Smooth muscle cell (in vitro differentiated cells): ENCODE results near the gene HSPB1. TPM values are rescaled to one million over a fixed set of nuclear protein-coding genes. Genes with fewer than 3 reads are reported as not detected.

Experiments used
- DNase-seq: peaks from one replicate; lab custom pipeline; 2025; ENCODE audit not compliant: unreplicated experiment; lab: John Stamatoyannopoulos, UW
- H2AFZ ChIP-seq: fragments of 200-600 bp; sonication (generic); 2 replicates; pipeline ENCODE4 v1.6.0; 2016; ENCODE audit warnings: antibody characterized with exemption, low read depth, mild to moderate bottlenecking
- H3F3A ChIP-seq: fragments of 200-600 bp; sonication (generic); 2 replicates; pipeline ENCODE4 v1.6.0; 2017; ENCODE audit warnings: antibody characterized with exemption, low read depth
- H3K27ac ChIP-seq: fragments of 200-600 bp; sonication (generic); 2 replicates; pipeline ENCODE4 v1.5.1; 2016; ENCODE audit warnings: low read depth, mild to moderate bottlenecking
- H3K27me3 ChIP-seq: fragments of 200-600 bp; sonication (generic); 2 replicates; pipeline ENCODE4 v1.6.1; 2016; ENCODE audit warnings: low read depth, mild to moderate bottlenecking
- H3K36me3 ChIP-seq: fragments of 200-600 bp; sonication (generic); 2 replicates; pipeline ENCODE4 v1.5.1; 2016; ENCODE audit warnings: low read depth
- H3K4me1 ChIP-seq: fragments of 200-600 bp; sonication (generic); 2 replicates; pipeline ENCODE4 v1.5.1; 2016; ENCODE audit warnings: low read depth
- H3K4me2 ChIP-seq: fragments of 200-600 bp; sonication (generic); 2 replicates; pipeline ENCODE4 v1.6.0; 2016; ENCODE audit warnings: mild to moderate bottlenecking
- H3K4me3 ChIP-seq: fragments of 200-600 bp; sonication (generic); 2 replicates; pipeline ENCODE4 v1.5.1; 2016; ENCODE audit warnings: mild to moderate bottlenecking
- H3K79me2 ChIP-seq: fragments of 200-600 bp; sonication (generic); 2 replicates; pipeline ENCODE4 v1.6.0; 2016; ENCODE audit warnings: low read depth, mild to moderate bottlenecking
- H3K9ac ChIP-seq: fragments of 200-600 bp; sonication (generic); 2 replicates; pipeline ENCODE4 v1.6.0; 2016; ENCODE audit warnings: low read depth
- H3K9me3 ChIP-seq: fragments of 200-600 bp; sonication (generic); replicated peaks from 2 replicates; pipeline ENCODE4 v1.5.1; 2016; ENCODE audit warnings: low read depth
- H4K20me1 ChIP-seq: fragments of 200-600 bp; sonication (generic); 2 replicates; pipeline ENCODE4 v1.6.0; 2016; ENCODE audit warnings: low read depth
- WGBS: methylation state at CpG from one replicate; pipeline ENCODE4 v1.1.7; 2016; ENCODE audit warnings: low lambda C conversion rate; 5-methylcytosine and 5-hydroxymethylcytosine counted together
- polyA plus RNA-seq: library from polyadenylated mRNA; unstranded; fragments of >200 nt; fragmentation: Nextera tagmentation; extraction: Ambion mirVana; gene quantifications from 2 replicates; pipeline ENCODE4 v1.2.1, GENCODE V29; 2016
- total RNA-seq: library from RNA; depleted of rRNA; stranded (reverse); fragments of >200 nt; gene quantifications from 2 replicates; pipeline ENCODE4 v1.2.3, GENCODE V29; 2014
- TF ChIP-seq, protein P1 (sequence below): fragments of 200-600 bp; sonication (generic); IDR thresholded peaks from 2 replicates; pipeline ENCODE4 v1.5.1; 2017; ENCODE audit warnings: borderline replicate concordance, mild to moderate bottlenecking, antibody characterized with exemption; ENCODE audit not compliant: insufficient read depth, poor library complexity, severe bottlenecking

The HSPB1 gene
- total and polyA plus RNA-seq, 2 experiments from 2014 or later = 484 to 1,842 TPM

GRCh38 chr7:76294344-76295024 is 8.0 kb upstream of the HSPB1 start:
- Histone ChIP-seq H3K9ac (peak overlapping the region; percentile 82), H3K4me1 (no peaks in the 10 kb centered on the region), H3K4me2 (peak overlapping the region; percentile 73), H4K20me1 (no peaks in the 10 kb centered on the region), H3K9me3 (no peaks in the 10 kb centered on the region), H3K4me3 (no peak overlapping the region), H3K36me3 (no peaks in the 10 kb centered on the region), H3K79me2 (no peaks in the 10 kb centered on the region), H2AFZ (no peak overlapping the region), H3K27ac (peak overlapping the region; percentile 97), H3K27me3 (no peaks in the 10 kb centered on the region), H3F3A (peaks cover 30% of the 10 kb centered on the region)
- TF ChIP-seq, protein P1, sequence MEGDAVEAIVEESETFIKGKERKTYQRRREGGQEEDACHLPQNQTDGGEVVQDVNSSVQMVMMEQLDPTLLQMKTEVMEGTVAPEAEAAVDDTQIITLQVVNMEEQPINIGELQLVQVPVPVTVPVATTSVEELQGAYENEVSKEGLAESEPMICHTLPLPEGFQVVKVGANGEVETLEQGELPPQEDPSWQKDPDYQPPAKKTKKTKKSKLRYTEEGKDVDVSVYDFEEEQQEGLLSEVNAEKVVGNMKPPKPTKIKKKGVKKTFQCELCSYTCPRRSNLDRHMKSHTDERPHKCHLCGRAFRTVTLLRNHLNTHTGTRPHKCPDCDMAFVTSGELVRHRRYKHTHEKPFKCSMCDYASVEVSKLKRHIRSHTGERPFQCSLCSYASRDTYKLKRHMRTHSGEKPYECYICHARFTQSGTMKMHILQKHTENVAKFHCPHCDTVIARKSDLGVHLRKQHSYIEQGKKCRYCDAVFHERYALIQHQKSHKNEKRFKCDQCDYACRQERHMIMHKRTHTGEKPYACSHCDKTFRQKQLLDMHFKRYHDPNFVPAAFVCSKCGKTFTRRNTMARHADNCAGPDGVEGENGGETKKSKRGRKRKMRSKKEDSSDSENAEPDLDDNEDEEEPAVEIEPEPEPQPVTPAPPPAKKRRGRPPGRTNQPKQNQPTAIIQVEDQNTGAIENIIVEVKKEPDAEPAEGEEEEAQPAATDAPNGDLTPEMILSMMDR = no peak
- DNase-seq = peak; percentile 66
- 25% methylated on average over 19 of the region's 20 CpGs for WGBS

GRCh38 chr7:76296743-76297740 is 5.4 kb upstream of the HSPB1 start:
- Histone ChIP-seq H3K79me2 (no peaks in the 10 kb centered on the region), H3K4me1 (no peaks in the 10 kb centered on the region), H3F3A (peaks cover 30% of the 10 kb centered on the region), H3K4me2 (peak overlapping the region; percentile 56), H3K9me3 (no peaks in the 10 kb centered on the region), H4K20me1 (no peaks in the 10 kb centered on the region), H3K4me3 (no peak overlapping the region), H3K27ac (peak overlapping the region; percentile 46), H2AFZ (no peak overlapping the region), H3K27me3 (no peaks in the 10 kb centered on the region), H3K9ac (no peak overlapping the region), H3K36me3 (no peaks in the 10 kb centered on the region)
- WGBS = 41% methylated on average over 22 of the region's 22 CpGs
- TF ChIP-seq, protein P1 = no peak
- no peak for DNase-seq

- Histone ChIP-seq H2AFZ (no peak overlapping the region), H3K4me2 (no peak overlapping the region), H3K27ac (peak overlapping the region; percentile 38), H4K20me1 (peaks cover 19% of the 10 kb centered on the region), H3K9me3 (no peaks in the 10 kb centered on the region), H3K79me2 (no peaks in the 10 kb centered on the region), H3K4me1 (peaks cover 9% of the 10 kb centered on the region), H3K4me3 (no peak overlapping the region), H3K9ac (no peak overlapping the region), H3K36me3 (no peaks in the 10 kb centered on the region), H3K27me3 (no peaks in the 10 kb centered on the region), H3F3A (peaks cover 34% of the 10 kb centered on the region)
- 47% methylated on average over 7 of the region's 7 CpGs for WGBS
- TF ChIP-seq, protein P1 = no peak
- no peak for DNase-seq
These were observed 2.2 kb upstream of the HSPB1 start for GRCh38 chr7:76300166-76300731.
